NCI-H748 (cell line): ENCODE data around the gene PRPSAP1.
"Not testable (repeated sequence)": the region's sequence is repeated elsewhere in the genome, so short reads cannot be mapped to it uniquely, and the experiment has no call there.

Source experiments
- DNase-seq: peaks from one replicate; lab custom pipeline; 2025; ENCODE audit not compliant: unreplicated experiment; lab: John Stamatoyannopoulos, UW

The PRPSAP1 gene

DNA sequence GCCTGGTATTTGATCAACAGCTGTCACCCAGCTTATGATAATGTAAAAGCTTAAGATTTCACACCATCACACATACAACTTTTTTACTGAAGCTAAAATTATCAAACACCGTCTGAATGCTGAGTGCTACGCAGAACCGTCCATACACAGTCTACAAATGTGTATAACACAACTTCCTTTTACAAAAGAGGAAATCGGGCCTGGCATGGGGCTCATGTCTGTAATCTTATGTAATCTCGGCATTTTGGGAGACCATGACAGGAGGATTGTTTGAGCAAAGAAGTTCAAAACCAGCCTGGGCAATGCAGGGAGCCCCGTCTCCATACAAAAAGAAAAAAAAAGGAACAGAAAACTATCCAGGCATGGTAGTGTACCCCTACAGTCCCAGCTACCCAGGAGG is 26.0 kb downstream of the PRPSAP1 start:
- no peak for DNase-seq

DNA sequence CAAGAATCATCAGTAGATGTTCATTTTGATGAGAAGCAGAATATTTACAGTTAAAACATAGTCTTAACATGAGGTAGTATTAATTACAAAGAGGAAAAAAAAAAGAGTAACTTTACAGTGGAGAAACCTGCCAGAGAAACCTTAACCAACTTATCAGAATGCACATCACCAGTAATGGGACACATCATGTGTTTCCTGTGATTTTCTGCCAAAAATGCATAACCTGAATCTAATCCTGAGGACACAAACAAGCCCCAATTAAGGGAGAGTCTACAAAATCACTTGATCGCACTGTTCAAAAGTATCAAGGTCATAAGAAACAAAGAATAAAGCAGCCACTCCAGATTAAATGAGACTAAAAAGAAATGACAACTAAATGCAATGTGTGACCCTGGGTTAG is 27.4 kb downstream of the PRPSAP1 start:
- no peak for DNase-seq

DNA sequence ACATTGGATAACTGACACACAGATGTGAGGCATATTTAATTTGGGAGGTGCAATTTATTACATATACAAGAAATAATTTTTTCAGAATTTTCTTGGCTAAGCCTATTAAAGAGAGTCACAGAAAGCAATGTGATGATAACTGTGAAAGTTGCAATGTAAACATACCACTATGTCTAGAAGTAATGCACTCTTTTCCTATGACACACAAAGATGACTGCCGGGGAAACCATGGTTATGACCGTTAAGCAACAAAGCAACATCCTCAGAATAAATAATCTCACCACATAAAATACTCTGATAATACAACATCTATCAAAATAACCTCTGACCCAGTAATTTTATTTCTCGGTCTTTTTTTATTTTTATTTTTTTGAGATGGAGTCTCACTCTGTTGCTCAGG is 35.1 kb downstream of the PRPSAP1 start:
- DNase-seq = no peak

DNA sequence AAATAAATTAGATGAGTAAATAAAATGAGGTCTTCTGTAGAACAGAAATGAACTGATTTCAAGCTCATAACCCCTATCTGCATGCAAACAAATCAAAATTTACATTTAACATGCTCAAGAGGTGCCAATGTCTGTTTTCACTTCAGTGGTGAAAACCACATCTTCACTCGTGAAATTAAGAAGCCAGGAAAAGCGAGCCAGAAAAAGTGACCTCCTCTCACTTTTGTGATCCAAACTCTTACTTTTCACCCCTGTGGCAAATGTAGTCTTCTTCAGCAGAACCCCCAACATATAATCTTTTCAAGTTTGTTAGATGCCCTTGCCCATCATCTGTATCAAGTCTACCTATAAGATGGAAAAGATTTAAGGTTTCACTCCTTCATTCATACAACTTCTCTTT is 36.2 kb downstream of the PRPSAP1 start:
- no peak for DNase-seq

DNA sequence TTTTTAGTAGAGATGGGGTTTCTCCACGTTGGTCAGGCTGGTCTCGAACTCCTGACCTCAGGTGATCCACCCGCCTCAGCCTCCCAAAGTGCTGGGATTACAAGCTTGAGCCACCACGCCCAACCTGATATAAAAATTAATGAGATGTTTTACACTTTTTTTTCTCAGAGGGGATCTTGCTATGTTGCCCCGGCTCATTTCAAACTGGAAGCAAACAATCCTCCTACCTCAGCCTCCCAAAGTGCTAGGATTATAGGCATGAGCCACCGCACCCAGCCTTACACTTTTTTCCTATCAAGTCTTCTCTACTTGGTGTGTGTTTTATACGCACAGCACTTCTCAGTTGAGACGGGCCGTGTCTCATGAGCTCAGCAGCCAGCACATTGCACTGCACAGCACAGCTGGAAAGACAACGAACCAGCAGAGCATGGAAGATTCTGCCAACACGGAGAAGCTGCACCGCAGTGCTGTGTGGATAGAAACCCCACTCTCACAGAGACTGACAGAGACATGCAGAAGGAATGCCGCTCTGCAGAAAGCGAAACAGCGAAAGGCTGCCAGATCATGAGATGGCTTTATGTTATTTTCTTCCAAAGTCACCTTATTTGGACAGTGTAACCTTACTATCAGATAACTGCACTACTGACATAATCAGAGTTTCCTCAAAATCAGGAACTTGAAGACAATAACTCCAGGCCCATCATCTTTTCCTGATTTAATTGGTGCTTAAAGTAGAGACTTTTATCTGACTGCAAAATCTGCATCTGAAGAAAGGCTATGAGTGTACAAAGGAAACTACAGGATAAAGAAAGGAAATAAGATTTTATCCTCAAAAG is 39.1 kb downstream of the PRPSAP1 start:
- no peak for DNase-seq

DNA sequence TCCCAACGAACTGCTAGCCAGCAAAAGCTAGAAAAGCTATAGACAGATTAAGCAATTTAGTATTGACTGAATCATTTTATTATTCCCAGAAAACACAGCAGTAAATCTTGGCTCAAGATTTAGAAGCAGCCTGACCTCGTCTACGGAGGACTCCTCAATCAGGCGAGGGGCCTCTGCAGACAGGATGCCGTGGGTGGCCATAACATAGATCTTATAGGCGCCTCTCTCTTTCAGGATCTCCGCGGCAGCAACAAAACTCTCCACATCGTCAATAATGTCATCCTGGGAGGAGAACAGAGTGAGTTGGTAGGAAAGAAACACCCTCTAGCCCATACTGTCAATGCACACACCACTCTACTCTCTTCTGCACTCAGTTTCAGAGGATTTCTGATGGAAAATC is 41.0 kb downstream of the PRPSAP1 start:
- DNase-seq = no peak

DNA sequence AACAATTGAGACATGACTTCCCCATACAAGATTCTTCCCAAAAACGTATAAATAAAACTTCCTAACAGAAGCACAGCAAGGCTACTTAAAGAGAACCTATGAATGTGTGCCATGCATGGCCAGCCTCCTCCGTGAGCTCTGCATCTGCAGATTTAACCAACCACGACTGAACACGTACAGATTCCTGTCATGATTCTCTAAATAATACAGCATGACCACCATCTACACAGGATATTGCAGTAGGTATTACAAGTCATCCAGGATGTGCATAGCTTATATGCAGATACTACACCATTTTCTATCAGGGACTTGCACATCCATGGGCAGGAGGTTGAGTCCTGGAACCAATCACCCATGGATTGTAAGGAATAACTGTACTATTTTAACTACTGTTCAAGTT is 44.3 kb downstream of the PRPSAP1 start:
- no peak for DNase-seq

DNA sequence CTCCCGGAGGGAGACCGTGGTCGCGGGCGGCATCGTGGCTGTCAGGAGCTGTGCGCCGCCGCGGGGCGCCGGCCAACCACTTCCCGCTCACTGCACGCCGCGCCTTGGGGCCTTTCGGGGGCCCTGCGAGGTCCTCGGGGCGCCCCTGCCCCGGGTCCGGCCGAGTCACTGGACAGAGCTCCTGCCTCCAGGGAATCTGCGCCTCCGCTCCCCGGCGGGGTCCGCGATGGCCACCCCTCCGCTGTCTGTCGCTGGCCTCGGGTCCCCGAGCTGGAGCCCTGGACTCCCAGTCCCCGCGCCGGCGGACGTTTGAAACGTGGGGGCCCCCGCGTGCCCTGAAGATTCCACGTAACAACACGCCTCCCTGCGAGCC is 45.8 kb downstream of the PRPSAP1 start, which contains the start of gene QRICH2:
QRICH2 (minus strand) TSS at position 311 of the 373 bp plus-strand sequence; CDS start at position 33, 278 bp downstream.
- no peak for DNase-seq

DNA sequence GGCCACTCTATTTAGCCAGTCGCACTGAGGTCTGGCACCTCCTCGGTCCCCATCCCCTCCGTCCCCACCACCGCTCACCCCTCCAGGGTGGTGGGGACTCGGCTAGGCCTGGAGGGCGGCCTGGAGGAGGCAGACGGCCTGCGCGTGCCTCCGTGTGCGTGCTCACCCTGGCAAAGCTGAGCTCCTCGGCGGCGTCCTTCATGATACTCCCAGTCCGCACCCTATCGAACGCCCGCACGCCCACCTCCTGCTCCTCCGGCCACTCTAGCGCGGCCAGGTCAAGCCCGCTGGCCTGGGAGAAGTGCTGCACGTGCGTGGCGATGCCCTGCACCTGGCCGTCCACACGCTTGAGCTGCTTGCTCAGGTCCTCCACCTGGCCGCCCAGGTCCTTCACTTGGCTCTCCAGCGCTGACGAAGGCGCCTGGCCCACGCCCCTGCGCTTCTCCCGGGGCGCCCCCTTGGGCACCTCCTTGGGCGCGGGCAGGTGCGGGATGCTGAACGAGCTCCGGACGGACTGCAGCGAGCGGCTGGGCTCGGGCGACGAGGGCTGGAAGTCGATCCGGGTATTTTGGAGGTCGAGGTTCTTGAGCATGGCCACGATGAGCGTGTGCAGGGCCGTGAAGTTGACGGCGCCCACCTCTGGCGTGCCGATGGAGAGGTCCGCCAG is 46.3 kb downstream of the PRPSAP1 start:
- DNase-seq = no peak

DNA sequence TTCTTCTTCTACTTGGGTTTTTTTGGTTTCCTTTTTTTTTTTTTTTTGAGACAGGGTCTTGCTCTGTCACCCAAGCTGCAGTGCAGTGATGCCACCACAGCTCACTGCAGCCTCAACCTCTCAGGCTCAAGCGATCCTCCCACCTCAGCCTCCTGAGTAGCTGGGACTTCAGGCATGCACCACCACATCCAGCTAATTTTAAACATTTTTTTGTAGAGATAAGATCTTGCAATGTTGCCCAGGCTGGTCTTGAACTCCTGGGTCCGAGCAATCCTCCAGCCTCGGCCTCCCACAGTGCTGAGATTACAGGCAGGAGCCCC is 48.6 kb downstream of the PRPSAP1 start:
- DNase-seq = not testable (repeated sequence)

DNA sequence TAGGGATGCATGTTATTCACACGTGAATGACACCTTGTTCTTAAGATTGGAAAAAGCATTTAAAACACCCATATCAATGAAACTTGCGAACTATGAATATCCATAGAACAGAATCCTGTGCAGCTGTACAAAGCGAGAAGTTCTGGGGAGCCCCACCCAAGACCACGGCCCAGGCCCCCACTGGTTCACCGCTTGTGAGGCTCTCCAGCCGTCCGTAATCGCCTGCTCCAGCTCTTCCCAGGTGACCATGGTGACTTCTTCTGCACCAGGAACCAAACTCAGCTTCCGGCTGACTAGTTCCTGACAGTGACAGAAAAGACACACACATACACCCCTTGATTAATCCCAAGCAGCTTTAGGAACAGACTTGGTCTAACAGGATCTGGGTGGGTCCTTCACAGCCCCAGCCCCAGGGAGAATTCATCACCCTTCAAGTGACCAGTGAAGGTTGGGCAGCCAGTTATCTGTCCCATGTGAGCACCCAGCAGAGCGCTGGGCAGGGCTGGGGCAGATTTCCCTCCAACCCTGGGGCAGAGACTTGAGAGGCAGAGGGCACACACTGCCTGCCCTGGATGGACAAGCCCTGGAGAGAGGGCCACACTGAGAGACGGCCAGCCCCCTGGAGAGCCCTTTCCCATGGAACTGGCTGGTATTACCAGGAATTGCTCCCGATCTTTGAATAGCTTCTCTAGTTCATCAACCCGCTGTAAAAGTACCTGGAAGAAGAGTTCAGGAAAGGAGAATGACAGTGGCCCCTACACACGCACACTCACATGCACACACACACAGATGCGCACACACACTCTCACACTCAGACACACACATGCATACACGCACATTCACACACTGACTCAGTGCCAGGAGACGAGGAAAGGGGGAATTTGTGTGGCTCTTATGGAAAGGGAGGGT is 49.2 kb downstream of the PRPSAP1 start:
- no peak for DNase-seq

DNA sequence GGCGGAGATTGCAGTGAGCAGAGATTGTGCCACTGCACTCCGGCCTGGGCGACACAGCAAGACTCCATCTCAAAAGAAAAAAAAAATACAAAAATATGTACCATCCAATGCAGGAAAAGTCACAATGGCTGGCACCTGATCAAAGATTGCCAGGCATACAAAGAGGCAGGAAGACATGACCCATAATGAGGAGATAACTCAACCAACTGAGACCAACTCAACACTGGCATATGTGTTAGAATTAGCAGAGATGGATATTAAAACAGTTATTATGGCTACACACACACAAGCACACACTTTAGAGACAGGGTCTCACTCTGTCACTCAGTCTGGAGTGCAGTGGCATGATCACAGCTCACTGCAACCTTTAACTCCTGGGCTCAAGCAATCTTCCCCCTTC is 56.3 kb downstream of the PRPSAP1 start:
- no peak for DNase-seq

DNA sequence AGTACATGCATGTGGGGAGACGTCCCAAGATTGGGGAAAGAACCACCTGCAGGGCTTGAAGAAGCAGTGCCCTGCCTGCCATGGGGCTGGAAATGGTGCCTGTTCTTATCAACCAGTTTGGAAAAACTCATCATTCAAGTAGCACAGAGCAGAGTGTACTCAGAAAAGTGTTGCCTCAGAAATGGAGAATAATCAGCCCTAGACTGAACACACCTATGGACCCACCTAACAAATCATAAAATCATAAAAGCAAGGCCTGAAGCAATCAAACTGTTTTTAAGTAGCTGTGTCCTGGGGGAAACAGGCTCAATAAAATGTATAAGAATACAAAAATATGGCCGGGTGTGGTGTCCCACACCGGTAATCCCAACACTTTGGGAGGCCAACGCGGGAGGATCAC is 56.8 kb downstream of the PRPSAP1 start:
- no peak for DNase-seq

DNA sequence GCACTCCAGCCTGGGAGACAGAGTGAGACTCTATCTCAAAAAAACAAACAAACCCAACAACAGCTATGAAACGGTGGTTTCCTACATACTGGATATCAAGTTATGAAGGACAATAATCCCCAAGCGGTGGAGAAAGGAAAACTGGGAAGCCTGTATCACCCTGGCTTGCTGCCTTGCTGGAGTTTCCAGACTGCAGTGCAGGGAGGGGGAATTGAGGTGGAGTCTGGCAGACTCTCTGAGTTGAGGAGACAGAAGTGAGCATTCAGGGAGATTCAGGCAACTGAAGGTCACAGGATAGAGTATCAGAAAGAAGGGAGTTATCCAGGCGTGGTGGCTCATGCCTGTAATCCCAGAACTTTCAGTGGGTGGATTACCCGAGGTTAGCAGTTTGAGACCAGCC is 57.5 kb downstream of the PRPSAP1 start:
- DNase-seq = no peak

DNA sequence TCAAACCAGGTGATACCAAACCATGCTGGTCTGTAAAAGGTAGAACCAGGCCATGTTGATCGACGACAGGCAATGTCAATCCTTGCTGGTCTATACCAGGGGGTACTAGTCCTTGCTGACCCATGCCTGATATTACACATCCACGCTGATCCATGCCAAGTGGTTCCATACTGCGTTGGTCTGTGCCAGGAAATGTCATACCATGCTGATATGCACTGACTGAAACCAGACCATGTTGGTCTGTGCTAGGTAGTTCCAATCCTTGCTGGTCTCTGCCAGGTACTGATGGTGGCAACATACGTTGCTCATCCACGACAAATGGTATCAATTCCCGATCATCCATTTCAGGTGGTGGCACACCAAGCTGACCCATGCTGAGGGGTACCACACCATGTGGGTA is 60.6 kb downstream of the PRPSAP1 start:
- no peak for DNase-seq

DNA sequence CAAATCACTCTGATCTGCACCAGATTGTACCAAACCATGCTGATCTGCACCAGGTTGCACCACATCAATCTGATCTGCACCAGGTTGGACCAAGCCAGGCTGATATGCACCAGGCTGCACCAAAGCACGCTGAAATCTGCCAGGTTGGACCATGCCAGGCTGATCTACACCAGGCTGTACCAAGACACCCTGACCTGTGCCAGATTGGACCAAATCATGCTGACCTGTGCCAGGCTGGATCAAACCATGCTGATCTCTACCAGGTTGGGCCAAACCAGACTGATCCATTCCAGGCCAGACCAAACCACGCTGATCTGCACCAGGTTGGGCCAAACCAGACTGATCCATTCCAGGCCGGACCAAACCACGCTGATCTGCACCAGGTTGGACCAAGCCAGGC is 61.1 kb downstream of the PRPSAP1 start:
- no peak for DNase-seq

DNA sequence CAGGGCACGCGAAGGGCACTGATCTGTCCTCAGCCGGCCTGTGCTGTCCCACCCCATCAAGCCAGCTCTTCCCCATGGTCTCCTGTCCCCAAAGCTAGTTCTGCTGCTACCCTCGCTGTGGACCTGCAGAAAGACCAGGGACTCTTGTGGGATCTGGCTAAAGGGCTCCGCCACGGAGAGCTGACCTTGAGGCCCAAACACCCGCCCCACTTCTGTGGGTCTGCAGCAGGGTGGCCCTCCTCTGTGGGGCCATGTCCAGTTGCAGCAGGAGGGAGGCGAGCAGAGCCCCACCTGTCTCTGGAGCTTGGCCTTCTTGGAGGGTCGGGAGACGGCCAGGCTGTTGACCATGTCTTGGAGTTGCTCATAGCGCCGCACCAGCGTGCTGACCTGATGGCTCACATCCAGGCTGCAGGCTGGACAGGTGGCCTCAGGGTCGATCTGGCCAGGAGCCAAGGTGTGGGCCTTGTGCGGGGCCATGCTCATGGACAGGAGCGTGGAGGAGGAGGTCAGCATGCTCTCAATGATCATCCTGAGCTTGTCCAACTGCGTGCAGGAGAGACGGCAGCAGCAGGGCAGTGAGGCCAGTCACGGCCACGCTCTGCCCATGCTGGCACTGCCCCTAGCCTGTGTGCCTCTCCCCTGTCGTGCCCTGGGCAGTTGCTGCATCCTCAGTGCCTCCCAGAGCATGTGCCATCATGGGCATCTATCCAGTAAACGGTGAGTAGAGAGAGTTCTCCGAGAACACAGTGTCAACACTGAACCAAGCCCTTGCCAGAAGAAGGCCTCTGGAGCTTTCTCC is 71.9 kb downstream of the PRPSAP1 start:
- no peak for DNase-seq

DNA sequence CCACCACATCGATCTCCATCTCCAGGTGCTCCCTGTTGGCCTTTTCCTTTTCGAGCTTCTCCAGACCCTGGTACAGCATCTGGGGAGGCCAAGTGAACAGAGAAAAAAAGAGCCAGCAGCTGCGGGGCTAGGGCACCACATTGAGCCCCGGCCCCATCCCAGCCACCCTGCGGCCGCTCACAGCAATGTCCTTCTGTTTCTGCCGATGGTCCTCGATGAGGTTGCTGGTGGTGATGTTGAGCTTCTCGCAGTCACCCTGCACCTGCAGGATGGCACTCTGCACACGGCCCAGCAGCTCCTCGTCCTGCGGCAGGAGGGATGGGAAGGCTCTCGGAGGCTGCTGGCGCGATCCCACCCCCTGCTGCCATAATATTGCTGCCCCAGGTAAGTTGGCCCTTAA is 73.1 kb downstream of the PRPSAP1 start:
- no peak for DNase-seq

DNA sequence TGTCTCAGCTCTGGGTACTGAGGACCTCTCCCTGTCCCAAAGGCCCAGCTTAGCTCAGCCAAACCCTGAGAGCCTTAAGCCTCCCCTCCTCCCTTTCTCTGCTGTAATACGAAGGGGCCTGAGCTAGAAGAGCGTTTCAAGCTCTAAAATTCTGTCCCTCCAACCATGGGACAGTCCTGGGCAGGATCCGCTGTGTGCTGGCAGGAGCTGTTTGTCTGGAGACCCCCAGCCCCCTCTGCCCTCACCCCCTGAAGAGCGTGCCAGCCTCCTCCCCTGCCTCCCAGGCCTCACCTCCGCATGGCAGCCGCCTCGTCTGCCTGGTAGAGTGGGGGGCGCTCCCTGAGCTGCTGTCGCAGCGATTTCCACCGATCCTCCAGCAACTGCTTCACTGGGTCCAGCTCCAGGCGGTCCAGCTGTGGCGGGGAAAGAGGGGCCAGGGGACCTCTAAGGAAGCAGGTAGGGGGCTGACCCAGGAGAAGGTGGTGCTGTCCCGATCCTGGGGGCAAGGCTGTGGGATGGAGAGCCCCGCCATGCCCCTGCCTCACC is 73.9 kb downstream of the PRPSAP1 start:
- DNase-seq = no peak

DNA sequence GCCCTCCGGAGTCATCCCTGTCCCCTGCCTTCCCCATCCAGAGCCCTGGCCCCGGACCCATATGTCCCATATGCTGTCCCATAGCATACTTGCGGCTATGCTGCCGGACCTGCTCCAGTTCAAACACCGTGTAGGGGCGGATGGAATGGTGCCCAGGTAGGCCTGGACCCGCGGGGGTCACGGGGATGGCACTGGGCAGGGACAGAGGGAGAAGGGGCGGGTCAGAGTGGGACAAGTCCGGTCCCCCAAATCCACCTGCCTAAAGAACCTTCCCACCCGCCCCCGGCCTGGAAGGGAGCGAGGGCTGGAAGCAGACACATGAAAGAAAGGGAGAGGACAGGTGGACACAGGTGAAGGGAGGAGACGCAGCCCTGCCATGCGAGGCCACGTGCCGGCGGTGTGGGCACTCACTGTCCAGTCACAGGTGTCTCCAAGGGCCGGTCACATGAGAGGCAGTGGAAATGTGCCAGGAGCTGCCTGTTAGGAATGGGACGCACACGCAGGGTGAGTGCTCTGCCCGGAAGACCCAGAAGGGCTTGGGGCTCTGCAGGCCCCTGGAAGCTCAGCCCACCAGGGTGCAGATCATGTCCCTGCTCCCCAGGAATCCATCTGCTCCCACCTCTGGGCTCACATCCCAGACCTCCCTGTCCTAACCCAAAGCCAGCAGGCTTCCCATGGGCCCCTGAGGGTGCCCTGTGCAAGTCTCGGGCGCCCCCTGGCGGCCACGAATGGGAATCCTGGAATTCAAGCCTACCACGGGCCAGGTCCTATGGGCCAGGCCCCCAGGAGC is 74.6 kb downstream of the PRPSAP1 start:
- DNase-seq = peak; percentile 66
